NT2/D1 (cell line): ENCODE measurements around the gene VPS37C.

Experiments used
- DNase-seq: peaks from one replicate; pipeline ENCODE4 v3.0.0-alpha.2; 2011; ENCODE audit warnings: low read depth, low spot score
- H3K27me3 ChIP-seq: 2 replicates; pipeline ENCODE4 v1.6.0; 2011; ENCODE audit warnings: mild to moderate bottlenecking; ENCODE audit not compliant: insufficient read length, insufficient read depth
- H3K36me3 ChIP-seq: 2 replicates; pipeline ENCODE4 v1.6.1; 2011; ENCODE audit warnings: mild to moderate bottlenecking, low read length, mixed read lengths; ENCODE audit not compliant: insufficient read depth, insufficient read length
- H3K4me1 ChIP-seq: 2 replicates; pipeline ENCODE4 v1.5.1; 2011; ENCODE audit not compliant: insufficient read depth, insufficient read length
- H3K4me3 ChIP-seq: 2 replicates; pipeline ENCODE4 v1.5.1; 2011; ENCODE audit warnings: low read depth; ENCODE audit not compliant: insufficient read length
- H3K9ac ChIP-seq: 2 replicates; pipeline ENCODE4 v1.6.0; 2011; ENCODE audit warnings: low read depth; ENCODE audit not compliant: insufficient read length
- H3K9me3 ChIP-seq: 2 replicates; pipeline ENCODE4 v1.5.1; 2011; ENCODE audit warnings: mild to moderate bottlenecking, low read length; ENCODE audit not compliant: insufficient read depth
- SUZ12 ChIP-seq: IDR thresholded peaks from 2 replicates; pipeline ENCODE4 v1.6.1; 2011; ENCODE audit not compliant: insufficient read length, insufficient read depth; ENCODE audit errors: extremely low read depth
- YY1 ChIP-seq: IDR thresholded peaks from 2 replicates; pipeline ENCODE4 v1.6.1; 2011; ENCODE audit not compliant: insufficient read length, insufficient read depth
- ZNF274 ChIP-seq: IDR thresholded peaks from 2 replicates; pipeline ENCODE4 v1.6.1; 2011; ENCODE audit warnings: mild to moderate bottlenecking, low read depth, low read length

VPS37C gene

GRCh38 chr11:61089806-61090491 is 71.3 kb downstream of the VPS37C start:
- no peak for DNase-seq
- Histone ChIP-seq H3K4me3 (no peak overlapping the region), H3K9me3 (peaks cover 5% of the 10 kb centered on the region; the same call in 1 of the 2 replicates), H3K27me3 (no peaks in the 10 kb centered on the region), H3K36me3 (no peaks in the 10 kb centered on the region), H3K4me1 (peaks cover 16% of the 10 kb centered on the region), H3K9ac (no peak overlapping the region)
- TF ChIP-seq SUZ12 (no peak), ZNF274 (no peak), YY1 (no peak)

GRCh38 chr11:61087426-61088119 is 73.7 kb downstream of the VPS37C start:
- H3K36me3 ChIP-seq = no peaks in the 10 kb centered on the region
- no peaks in the 10 kb centered on the region for H3K27me3 ChIP-seq
- H3K4me3 ChIP-seq = no peak overlapping the region
- DNase-seq = no peak
- no peak for TF ChIP-seq YY1
- no peak for TF ChIP-seq SUZ12
- TF ChIP-seq ZNF274 = no peak
- H3K9me3 ChIP-seq = no peaks in the 10 kb centered on the region
- peaks cover 16% of the 10 kb centered on the region for H3K4me1 ChIP-seq
- no peak overlapping the region for H3K9ac ChIP-seq

GRCh38 chr11:61083601-61084147 is 77.6 kb downstream of the VPS37C start:
- TF ChIP-seq YY1 (no peak), SUZ12 (no peak), ZNF274 (no peak)
- H3K4me1 ChIP-seq = peaks cover 16% of the 10 kb centered on the region
- H3K27me3 ChIP-seq = peaks cover 2% of the 10 kb centered on the region
- no peak overlapping the region for H3K4me3 ChIP-seq
- H3K36me3 ChIP-seq = no peaks in the 10 kb centered on the region
- H3K9me3 ChIP-seq = no peaks in the 10 kb centered on the region
- H3K9ac ChIP-seq = no peak overlapping the region
- no peak for DNase-seq

- no peak for DNase-seq
- Histone ChIP-seq H3K4me1 (peaks cover 16% of the 10 kb centered on the region), H3K9me3 (no peaks in the 10 kb centered on the region), H3K27me3 (peaks cover 2% of the 10 kb centered on the region), H3K4me3 (no peak overlapping the region), H3K9ac (no peak overlapping the region), H3K36me3 (no peaks in the 10 kb centered on the region)
- TF ChIP-seq YY1 (no peak), SUZ12 (no peak), ZNF274 (no peak)
Observed at GRCh38 chr11:61082931-61083531, 78.2 kb downstream of the VPS37C start.

GRCh38 chr11:61082062-61082870 is 79.0 kb downstream of the VPS37C start:
- Histone ChIP-seq H3K27me3 (peaks cover 2% of the 10 kb centered on the region), H3K36me3 (no peaks in the 10 kb centered on the region), H3K4me3 (no peak overlapping the region), H3K4me1 (peaks cover 16% of the 10 kb centered on the region), H3K9ac (no peak overlapping the region), H3K9me3 (no peaks in the 10 kb centered on the region)
- TF ChIP-seq SUZ12 (no peak), ZNF274 (no peak), YY1 (no peak)
- no peak for DNase-seq

- Histone ChIP-seq H3K9ac (no peak overlapping the region), H3K9me3 (no peaks in the 10 kb centered on the region), H3K36me3 (no peaks in the 10 kb centered on the region), H3K4me1 (peaks cover 16% of the 10 kb centered on the region), H3K4me3 (no peak overlapping the region), H3K27me3 (peaks cover 2% of the 10 kb centered on the region)
- TF ChIP-seq SUZ12 = no peak
- TF ChIP-seq ZNF274 = no peak
- no peak for TF ChIP-seq YY1
- DNase-seq = no peak
Observed at GRCh38 chr11:61080986-61081590, 80.1 kb downstream of the VPS37C start.

GRCh38 chr11:61080526-61080925 is 80.7 kb downstream of the VPS37C start:
- no peaks in the 10 kb centered on the region for H3K9me3 ChIP-seq
- peaks cover 2% of the 10 kb centered on the region for H3K27me3 ChIP-seq
- H3K4me3 ChIP-seq = no peak overlapping the region
- peaks cover 16% of the 10 kb centered on the region for H3K4me1 ChIP-seq
- no peaks in the 10 kb centered on the region for H3K36me3 ChIP-seq
- DNase-seq = no peak
- TF ChIP-seq ZNF274 = no peak
- TF ChIP-seq YY1 = no peak
- TF ChIP-seq SUZ12 = no peak
- H3K9ac ChIP-seq = no peak overlapping the region
